Caco-2 (cell line): ENCODE data around the gene CAPN11. TPM values are rescaled to one million over a fixed set of nuclear protein-coding genes. Genes with fewer than 3 reads are reported as not detected.
"Not testable (repeated sequence)": the region's sequence is repeated elsewhere in the genome, so short reads cannot be mapped to it uniquely, and the experiment has no call there.

Experiments
- BruUV-seq: library from RNA; stranded (reverse); fragments of 400-500 nt; replicated peaks from 2 replicates; lab custom pipeline; 2021; lab: Mats Ljungman, UMichigan
- CTCF ChIA-PET: fragments of 300-600 bp; sonication (Branson Sonifier 250); formaldehyde crosslinking; loops from one replicate; lab custom pipeline; 2022; ENCODE audit warnings: antibody characterized with exemption; lab: Charles Lee
- POLR2A ChIA-PET: fragments of 300-600 bp; sonication (Branson Sonifier 250); formaldehyde crosslinking; loops from one replicate; lab custom pipeline; 2022; ENCODE audit warnings: antibody characterized with exemption; lab: Charles Lee
- DNase-seq, 2 experiments: peaks; one replicate each; pipeline versions ENCODE4 v3.0.0 to v3.0.0-alpha.2; 2020 to 2022
- H3K27me3 ChIP-seq: replicated peaks from 2 replicates; pipeline ENCODE4 v1.6.0; 2011; ENCODE audit warnings: low read length; ENCODE audit not compliant: control insufficient read depth, insufficient read depth
- H3K36me3 ChIP-seq: 2 replicates; pipeline ENCODE4 v1.5.1; 2011; ENCODE audit warnings: low read length; ENCODE audit not compliant: control insufficient read depth, insufficient read depth
- H3K4me1 ChIP-seq: fragments of 250-450 bp; sonication (Bioruptor Pico); 2 replicates; pipeline ENCODE4 v1.5.1; 2020; ENCODE audit warnings: mild to moderate bottlenecking
- H3K4me3 ChIP-seq: 2 replicates; pipeline ENCODE4 v1.5.1; 2011; ENCODE audit warnings: low read depth, mild to moderate bottlenecking, control low read depth, low read length
- H3K9me3 ChIP-seq: fragments of 250-450 bp; sonication (Bioruptor Pico); 2 replicates; pipeline ENCODE4 v1.5.1; 2020; ENCODE audit warnings: mild to moderate bottlenecking, moderate library complexity
- H3K27ac Mint-ChIP-seq: one replicate; pipeline ENCODE4 v1.8.0; 2022; ENCODE audit warnings: mixed read lengths; ENCODE audit not compliant: unreplicated experiment
- H3K27me3 Mint-ChIP-seq: one replicate; pipeline ENCODE4 v1.8.0; 2022; ENCODE audit warnings: mixed read lengths; ENCODE audit not compliant: insufficient read depth, unreplicated experiment
- H3K36me3 Mint-ChIP-seq: one replicate; pipeline ENCODE4 v1.8.0; 2022; ENCODE audit warnings: mild to moderate bottlenecking, mixed read lengths; ENCODE audit not compliant: insufficient read depth, unreplicated experiment
- H3K4me1 Mint-ChIP-seq: one replicate; pipeline ENCODE4 v1.8.0; 2022; ENCODE audit warnings: low read depth, mixed read lengths; ENCODE audit not compliant: unreplicated experiment
- H3K4me3 Mint-ChIP-seq: one replicate; pipeline ENCODE4 v1.8.0; 2022; ENCODE audit warnings: mild to moderate bottlenecking, moderate library complexity, mixed read lengths; ENCODE audit not compliant: unreplicated experiment
- H3K9me3 Mint-ChIP-seq: one replicate; pipeline ENCODE4 v1.8.0; 2022; ENCODE audit warnings: mixed read lengths; ENCODE audit not compliant: unreplicated experiment
- intact Hi-C: fragments of 100-400 bp; cut with micrococcal nuclease; formaldehyde crosslinking; loops from one replicate; pipeline ENCODE4 v1.10.0; 2022; ENCODE audit not compliant: unreplicated experiment
- total RNA-seq: library from RNA; stranded (reverse); gene quantifications from 2 replicates; pipeline ENCODE4 v1.2.3, GENCODE V29; 2022
- TF ChIP-seq, protein P1 (sequence below), 2 experiments: fragments of 200-600 bp in 1 of 2; IDR thresholded peaks; 1 replicate in 1 of 2; 2 replicates in 1 of 2; pipeline versions ENCODE4 v1.5.1 to v1.8.0; 2011 to 2022; ENCODE audit warnings: antibody characterized with exemption in 1 of 2, control low read depth in 1 of 2, inconsistent platforms in 1 of 2, low read depth in 1 of 2, low read length in 1 of 2, mild to moderate bottlenecking in 1 of 2, moderate library complexity in 1 of 2; ENCODE audit not compliant: insufficient read depth in 1 of 2, severe bottlenecking in 1 of 2, unreplicated experiment in 1 of 2

CAPN11 gene
- total RNA-seq, 1 experiment from 2014 or later, result not detected

DNA sequence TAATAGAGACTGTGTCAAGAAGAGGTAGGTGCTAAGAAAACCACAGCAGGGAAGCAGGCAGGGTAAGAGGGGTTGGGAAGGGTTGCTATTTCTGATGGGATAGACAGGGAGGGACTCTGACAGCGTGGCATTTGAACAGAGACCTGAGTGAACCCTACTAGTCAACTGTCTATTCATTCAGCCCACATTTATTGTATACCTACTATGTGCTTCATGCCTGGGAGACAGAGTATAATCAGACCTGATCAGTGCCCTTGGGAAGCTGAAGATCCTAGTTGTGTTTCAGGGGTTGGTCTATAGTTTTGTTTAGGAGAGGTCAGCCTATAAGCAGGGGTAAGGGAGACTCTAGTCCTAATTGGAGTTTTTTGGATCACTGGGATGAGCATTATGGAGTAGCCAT, 14.9 kb upstream of the CAPN11 start:
- Histone ChIP-seq H3K9me3 (no peaks in the 10 kb centered on the region), H3K4me3 (no peak overlapping the region), H3K4me1 (no peaks in the 10 kb centered on the region), H3K36me3 (peaks cover 1% of the 10 kb centered on the region), H3K27me3 (no peaks in the 10 kb centered on the region)
- Mint-ChIP-seq H3K27ac (no peak overlapping the region), H3K9me3 (no peaks in the 10 kb centered on the region), H3K36me3 (peaks cover 19% of the 10 kb centered on the region), H3K27me3 (no peaks in the 10 kb centered on the region), H3K4me1 (no peaks in the 10 kb centered on the region), H3K4me3 (no peak overlapping the region)
- intact Hi-C loops, result no loop called here
- no peak for DNase-seq
- POLR2A ChIA-PET, result no interaction called here
- BruUV-seq, result no TSS peak
- CTCF ChIA-PET, result no interaction called here
- TF ChIP-seq, protein P1, sequence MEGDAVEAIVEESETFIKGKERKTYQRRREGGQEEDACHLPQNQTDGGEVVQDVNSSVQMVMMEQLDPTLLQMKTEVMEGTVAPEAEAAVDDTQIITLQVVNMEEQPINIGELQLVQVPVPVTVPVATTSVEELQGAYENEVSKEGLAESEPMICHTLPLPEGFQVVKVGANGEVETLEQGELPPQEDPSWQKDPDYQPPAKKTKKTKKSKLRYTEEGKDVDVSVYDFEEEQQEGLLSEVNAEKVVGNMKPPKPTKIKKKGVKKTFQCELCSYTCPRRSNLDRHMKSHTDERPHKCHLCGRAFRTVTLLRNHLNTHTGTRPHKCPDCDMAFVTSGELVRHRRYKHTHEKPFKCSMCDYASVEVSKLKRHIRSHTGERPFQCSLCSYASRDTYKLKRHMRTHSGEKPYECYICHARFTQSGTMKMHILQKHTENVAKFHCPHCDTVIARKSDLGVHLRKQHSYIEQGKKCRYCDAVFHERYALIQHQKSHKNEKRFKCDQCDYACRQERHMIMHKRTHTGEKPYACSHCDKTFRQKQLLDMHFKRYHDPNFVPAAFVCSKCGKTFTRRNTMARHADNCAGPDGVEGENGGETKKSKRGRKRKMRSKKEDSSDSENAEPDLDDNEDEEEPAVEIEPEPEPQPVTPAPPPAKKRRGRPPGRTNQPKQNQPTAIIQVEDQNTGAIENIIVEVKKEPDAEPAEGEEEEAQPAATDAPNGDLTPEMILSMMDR (IDR thresholded peaks at IDR 0.05; ENCODE audit: insufficient read depth in 1 of 2, low read depth in 1 of 2, low read length in 1 of 2, severe bottlenecking in 1 of 2, unreplicated experiment in 1 of 2), result no peak

DNA sequence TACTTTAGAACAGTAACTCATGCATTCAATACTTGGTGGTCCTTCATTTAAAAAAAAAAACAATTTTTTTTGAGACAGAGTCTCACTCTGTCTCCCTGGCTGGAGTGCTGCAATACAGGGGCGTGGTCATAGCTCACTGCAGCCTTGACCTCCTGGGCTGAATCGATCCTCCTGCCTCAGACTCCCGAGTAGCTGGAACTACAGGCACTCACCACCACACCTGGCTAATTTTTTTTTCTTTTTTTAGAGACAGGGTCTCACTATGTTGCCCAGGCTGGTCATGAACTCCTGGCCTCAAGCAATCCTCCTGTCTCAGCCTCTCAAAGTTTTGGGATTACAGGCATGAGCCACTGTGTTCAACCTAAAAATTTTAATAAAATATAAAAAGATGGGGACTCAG, 14.1 kb upstream of the CAPN11 start:
- H3K4me1 ChIP-seq, BruUV-seq, H3K36me3 ChIP-seq, H3K4me3 ChIP-seq, H3K27me3 ChIP-seq, POLR2A ChIA-PET, CTCF ChIA-PET, intact Hi-C loops, H3K27ac Mint-ChIP-seq, DNase-seq, H3K9me3 Mint-ChIP-seq, H3K9me3 ChIP-seq, H3K4me3 Mint-ChIP-seq, H3K4me1 Mint-ChIP-seq, H3K27me3 Mint-ChIP-seq: not testable (repeated sequence)
- H3K36me3 Mint-ChIP-seq, result peaks cover 21% of the 10 kb centered on the region

GRCh38 chr6:44145839-44146238, 12.8 kb upstream of the CAPN11 start:
- H3K27me3 Mint-ChIP-seq, result no peaks in the 10 kb centered on the region
- Histone ChIP-seq H3K9me3 (no peaks in the 10 kb centered on the region), H3K4me3 (no peak overlapping the region), H3K4me1 (no peaks in the 10 kb centered on the region), H3K36me3 (peaks cover 1% of the 10 kb centered on the region), H3K27me3 (no peaks in the 10 kb centered on the region)
- no peak for DNase-seq
- no peaks in the 10 kb centered on the region for H3K9me3 Mint-ChIP-seq
- no peak overlapping the region for H3K4me3 Mint-ChIP-seq
- no peaks in the 10 kb centered on the region for H3K4me1 Mint-ChIP-seq
- H3K27ac Mint-ChIP-seq, result no peak overlapping the region
- TF ChIP-seq, protein P1 (IDR thresholded peaks at IDR 0.05; ENCODE audit: insufficient read depth in 1 of 2, low read depth in 1 of 2, low read length in 1 of 2, severe bottlenecking in 1 of 2, unreplicated experiment in 1 of 2), result no peak
- ChIA-PET POLR2A (no interaction called here), CTCF (no interaction called here)
- H3K36me3 Mint-ChIP-seq, result peaks cover 25% of the 10 kb centered on the region
- BruUV-seq, result no TSS peak
- intact Hi-C loops, result no loop called here

GRCh38 chr6:44146685-44147084, 11.9 kb upstream of the CAPN11 start:
- intact Hi-C loops, result no loop called here
- H3K27ac Mint-ChIP-seq, result no peak overlapping the region
- Histone ChIP-seq H3K36me3 (peaks cover 1% of the 10 kb centered on the region), H3K4me1 (no peaks in the 10 kb centered on the region), H3K27me3 (no peaks in the 10 kb centered on the region), H3K4me3 (no peak overlapping the region), H3K9me3 (no peaks in the 10 kb centered on the region)
- CTCF ChIA-PET, result no interaction called here
- no peak for DNase-seq
- H3K36me3 Mint-ChIP-seq, result peaks cover 21% of the 10 kb centered on the region
- no peaks in the 10 kb centered on the region for H3K9me3 Mint-ChIP-seq
- TF ChIP-seq, protein P1 (IDR thresholded peaks at IDR 0.05; ENCODE audit: insufficient read depth in 1 of 2, low read depth in 1 of 2, low read length in 1 of 2, severe bottlenecking in 1 of 2, unreplicated experiment in 1 of 2), result no peak
- no peak overlapping the region for H3K4me3 Mint-ChIP-seq
- no peaks in the 10 kb centered on the region for H3K4me1 Mint-ChIP-seq
- POLR2A ChIA-PET, result no interaction called here
- no peaks in the 10 kb centered on the region for H3K27me3 Mint-ChIP-seq
- BruUV-seq, result no TSS peak
